GM20000 (cell line): ENCODE results near the gene USP13.

ENCODE experiments used
- DNase-seq: peaks from one replicate; pipeline ENCODE4 v3.0.0; 2012; ENCODE audit warnings: low spot score
- TF ChIP-seq, protein P1 (sequence below): IDR thresholded peaks from 2 replicates; pipeline ENCODE4 v1.5.1; 2012; ENCODE audit warnings: mild to moderate bottlenecking, control low read depth; ENCODE audit errors: extremely low read depth, missing control alignments

Gene USP13

DNA sequence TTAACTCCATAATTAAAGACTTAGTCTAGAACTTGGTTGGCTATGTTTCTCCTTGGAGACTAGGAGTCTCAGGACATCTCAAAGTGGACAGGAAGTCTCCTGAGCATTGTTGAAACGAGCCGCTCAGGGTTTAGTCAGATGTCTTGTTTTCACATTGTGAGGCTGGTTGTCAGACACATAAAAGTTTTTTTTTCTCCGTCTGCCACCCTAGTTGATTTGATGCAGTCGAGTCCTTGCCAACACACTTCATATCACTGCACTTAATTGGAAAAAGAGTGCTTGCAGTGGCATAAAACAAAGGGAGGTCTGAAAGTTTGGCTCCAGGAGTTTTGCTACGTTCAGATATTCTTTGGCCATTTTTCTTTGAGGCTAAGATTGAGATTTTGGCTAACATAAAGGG, 92.9 kb downstream of the USP13 start:
- TF ChIP-seq, protein P1, sequence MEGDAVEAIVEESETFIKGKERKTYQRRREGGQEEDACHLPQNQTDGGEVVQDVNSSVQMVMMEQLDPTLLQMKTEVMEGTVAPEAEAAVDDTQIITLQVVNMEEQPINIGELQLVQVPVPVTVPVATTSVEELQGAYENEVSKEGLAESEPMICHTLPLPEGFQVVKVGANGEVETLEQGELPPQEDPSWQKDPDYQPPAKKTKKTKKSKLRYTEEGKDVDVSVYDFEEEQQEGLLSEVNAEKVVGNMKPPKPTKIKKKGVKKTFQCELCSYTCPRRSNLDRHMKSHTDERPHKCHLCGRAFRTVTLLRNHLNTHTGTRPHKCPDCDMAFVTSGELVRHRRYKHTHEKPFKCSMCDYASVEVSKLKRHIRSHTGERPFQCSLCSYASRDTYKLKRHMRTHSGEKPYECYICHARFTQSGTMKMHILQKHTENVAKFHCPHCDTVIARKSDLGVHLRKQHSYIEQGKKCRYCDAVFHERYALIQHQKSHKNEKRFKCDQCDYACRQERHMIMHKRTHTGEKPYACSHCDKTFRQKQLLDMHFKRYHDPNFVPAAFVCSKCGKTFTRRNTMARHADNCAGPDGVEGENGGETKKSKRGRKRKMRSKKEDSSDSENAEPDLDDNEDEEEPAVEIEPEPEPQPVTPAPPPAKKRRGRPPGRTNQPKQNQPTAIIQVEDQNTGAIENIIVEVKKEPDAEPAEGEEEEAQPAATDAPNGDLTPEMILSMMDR, result no peak
- no peak for DNase-seq

DNA sequence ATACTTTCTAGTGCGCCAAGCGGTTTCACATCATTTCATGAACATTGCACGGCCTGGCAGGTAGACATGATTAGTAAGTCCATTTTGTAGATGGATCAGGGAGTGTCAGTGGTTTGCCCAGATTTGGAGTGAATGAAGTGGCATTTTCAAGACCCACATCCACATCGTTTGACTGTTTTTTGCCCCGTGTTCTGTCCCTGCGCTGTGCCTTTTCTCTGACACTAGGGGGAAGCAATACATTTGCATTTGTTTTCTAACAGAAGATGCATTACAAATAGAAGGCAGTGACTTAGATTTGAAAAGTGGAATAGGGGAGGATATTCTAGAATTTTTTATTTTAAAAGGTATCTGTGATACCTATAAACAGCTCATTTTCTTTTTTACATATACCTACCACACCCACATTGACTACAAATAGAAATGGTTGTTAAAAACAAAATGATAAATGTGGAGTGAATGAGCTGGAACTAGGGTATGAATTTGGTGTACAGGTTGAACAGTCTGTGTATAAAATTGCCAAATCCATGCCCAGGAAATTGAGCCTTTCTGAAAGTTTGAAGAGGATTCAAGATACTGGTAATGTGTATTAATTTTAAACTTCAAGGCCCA, 98.0 kb downstream of the USP13 start:
- TF ChIP-seq, protein P1, result peak; percentile 30
- DNase-seq, result no peak

DNA sequence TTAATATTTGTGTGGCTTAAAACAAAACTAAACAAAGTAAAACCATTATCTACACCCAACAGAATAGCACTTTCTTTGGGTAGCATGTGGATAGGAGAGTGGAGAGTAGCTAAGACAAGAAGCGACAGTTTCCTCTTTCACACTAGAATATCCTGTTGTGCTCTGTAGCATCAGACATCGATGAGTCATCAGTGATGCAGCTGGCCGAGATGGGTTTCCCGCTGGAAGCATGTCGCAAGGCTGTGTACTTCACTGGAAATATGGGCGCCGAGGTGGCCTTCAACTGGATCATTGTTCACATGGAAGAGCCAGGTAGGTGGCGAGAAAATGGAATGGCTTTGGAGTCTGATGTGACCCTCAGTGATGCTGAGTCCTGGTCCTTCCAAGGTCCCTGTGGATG, 108.1 kb downstream of the USP13 start:
- no peak for DNase-seq
- TF ChIP-seq, protein P1, result no peak

DNA sequence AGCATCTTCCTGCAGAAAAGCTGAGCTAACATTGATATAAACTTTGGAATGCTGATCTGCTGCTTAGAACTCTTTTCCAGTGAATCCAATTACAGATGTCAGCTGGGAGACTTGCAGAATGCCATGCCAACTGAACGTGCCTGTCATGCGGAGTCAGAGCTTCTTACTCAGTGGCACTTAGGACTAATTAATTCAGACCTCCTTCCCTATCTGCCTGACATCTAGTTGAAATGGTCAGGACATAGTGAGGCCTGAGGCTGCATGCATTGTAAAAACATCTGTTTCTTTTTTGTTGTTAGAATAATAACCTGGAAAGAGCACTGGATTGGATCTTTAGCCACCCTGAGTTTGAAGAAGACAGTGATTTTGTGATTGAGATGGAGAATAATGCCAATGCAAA, 112.6 kb downstream of the USP13 start:
- TF ChIP-seq, protein P1, result no peak

DNA sequence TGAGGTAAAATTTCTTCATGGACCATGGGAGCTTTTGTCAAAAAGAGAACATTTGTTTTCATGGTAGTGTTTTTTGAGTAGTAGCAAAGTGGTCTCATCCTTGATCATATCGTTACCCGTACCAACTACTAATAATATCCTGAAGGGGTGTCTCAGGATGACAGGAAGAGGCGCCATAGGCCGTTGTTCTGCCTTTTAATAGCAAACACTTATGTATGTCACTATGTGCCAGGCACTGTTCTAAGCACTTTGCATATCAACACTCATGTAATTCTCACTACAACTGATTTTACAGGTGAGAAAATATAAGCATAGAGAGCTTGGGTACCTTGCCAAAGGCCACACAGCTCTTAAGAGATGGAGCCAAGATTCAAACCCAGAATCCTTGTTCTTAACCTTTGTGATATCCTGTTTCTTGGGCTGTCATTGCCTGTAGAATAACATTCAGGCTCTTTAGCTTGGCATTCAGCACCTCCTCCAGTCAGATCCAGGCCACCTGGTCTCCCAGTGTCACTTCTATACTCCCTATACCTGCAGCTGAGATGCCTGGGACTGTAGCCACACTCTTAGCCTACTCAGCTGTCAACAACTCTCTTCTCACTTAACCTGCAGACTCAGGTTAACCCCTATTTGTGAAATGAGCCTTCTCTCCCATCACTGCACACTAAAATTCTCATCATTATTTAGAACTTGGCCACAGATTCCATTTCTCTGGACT, 113.7 kb downstream of the USP13 start:
- DNase-seq, result no peak
- TF ChIP-seq, protein P1, result no peak

More for the DNA sequence above, 112.6 kb downstream of the USP13 start:
- no peak for DNase-seq

DNA sequence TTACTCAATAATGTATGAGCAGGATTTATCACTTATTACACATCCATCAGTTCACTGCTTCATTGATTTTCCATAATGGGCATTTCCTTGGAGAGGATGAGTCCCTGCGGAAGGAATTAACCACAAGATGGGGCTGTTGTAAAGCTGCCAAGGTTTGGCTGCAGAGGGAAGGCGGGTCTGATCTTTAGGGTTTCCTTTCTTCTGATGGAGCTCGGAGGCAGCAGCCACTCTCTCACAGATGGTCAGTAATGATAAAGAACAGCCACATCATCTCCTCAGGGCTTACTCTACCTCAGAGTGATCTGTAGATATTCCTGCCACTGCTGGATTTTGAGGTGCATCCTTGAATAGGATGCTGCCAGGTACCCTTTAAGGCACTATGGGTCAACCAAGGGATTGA, 115.2 kb downstream of the USP13 start:
- no peak for DNase-seq
- TF ChIP-seq, protein P1, result no peak

DNA sequence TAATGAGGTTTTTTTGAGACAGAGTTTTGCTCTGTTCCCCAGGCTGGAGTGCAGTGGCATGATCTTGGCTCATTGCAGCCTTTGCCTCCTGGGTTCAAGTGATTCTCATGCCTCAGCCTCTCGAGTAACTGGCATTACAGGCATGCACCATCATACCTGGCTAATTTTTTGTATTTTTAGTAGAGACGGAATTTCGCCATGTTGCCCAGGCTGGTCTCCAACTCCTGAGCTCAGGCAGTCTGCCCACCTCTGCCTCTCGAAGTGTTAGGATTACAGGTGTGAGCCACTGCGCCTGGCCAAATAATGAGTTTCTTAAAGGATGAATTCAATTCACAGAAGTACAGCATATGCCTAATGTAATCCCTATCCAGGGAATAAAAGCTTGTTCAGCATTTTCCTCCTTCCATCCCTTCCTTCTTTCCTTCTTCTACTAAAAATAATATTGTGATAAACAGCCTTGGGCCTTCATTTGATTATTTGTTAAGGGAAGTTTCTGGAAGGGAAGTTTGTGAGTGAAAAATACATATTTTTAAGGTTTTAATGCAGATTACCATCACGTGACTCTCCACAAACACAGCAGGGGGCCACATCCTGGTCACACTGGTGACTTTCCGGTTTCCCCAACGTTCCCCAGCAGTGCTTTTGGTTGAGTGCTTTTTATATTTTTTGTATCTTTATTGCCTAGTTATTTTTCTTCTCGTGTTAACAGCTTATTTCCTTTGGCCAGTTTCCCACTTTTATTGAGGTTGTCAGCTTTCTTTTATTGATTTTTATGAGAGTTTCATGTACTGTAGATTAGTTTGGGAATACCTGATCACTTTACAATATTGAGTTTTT, 116.8 kb downstream of the USP13 start:
- TF ChIP-seq, protein P1, result no peak
- no peak for DNase-seq
